Activated naive CD4-positive, alpha-beta T cell treated with anti-CD3 and anti-CD28 coated beads, Interleukin-2, amount 50 U/mL, for 24 hours (primary cell): ENCODE data around the gene RDH5.

Experiments used
- H3K27ac Mint-ChIP-seq: one replicate; pipeline ENCODE4 v1.8.0; 2021; ENCODE audit warnings: mild to moderate bottlenecking, mixed read lengths
- H3K27me3 Mint-ChIP-seq: one replicate; pipeline ENCODE4 v1.8.0; 2021; ENCODE audit warnings: mixed read lengths
- H3K36me3 Mint-ChIP-seq: one replicate; pipeline ENCODE4 v1.8.0; 2021; ENCODE audit warnings: mixed read lengths
- H3K4me1 Mint-ChIP-seq: one replicate; pipeline ENCODE4 v1.8.0; 2021; ENCODE audit warnings: mixed read lengths
- H3K4me3 Mint-ChIP-seq: one replicate; pipeline ENCODE4 v1.8.0; 2021; ENCODE audit warnings: mild to moderate bottlenecking, mixed read lengths
- H3K9me3 Mint-ChIP-seq: one replicate; pipeline ENCODE4 v1.8.0; 2021; ENCODE audit warnings: mixed read lengths

Gene RDH5

GRCh38 chr12:55720071-55720564 lies at the start of gene RDH5:
Gene RDH5, plus strand, starts transcription at chr12:55720393. Its CDS starts 792 bp downstream, at chr12:55721185.
- no peak within 1 kb of the TSS for H3K4me3 Mint-ChIP-seq
- no peaks in the 10 kb centered on the region for H3K36me3 Mint-ChIP-seq
- peaks cover 38% of the 10 kb centered on the region for H3K4me1 Mint-ChIP-seq
- H3K9me3 Mint-ChIP-seq = no peaks in the 10 kb centered on the region
- H3K27me3 Mint-ChIP-seq = no peaks in the 10 kb centered on the region
- peak within 1 kb of the TSS; percentile 12 for H3K27ac Mint-ChIP-seq

GRCh38 chr12:55671746-55672145 lies 48.4 kb upstream of the RDH5 start:
- Mint-ChIP-seq H3K27ac (no peak overlapping the region), H3K4me1 (no peaks in the 10 kb centered on the region), H3K36me3 (no peaks in the 10 kb centered on the region), H3K27me3 (peaks cover 5% of the 10 kb centered on the region), H3K4me3 (no peak overlapping the region), H3K9me3 (no peaks in the 10 kb centered on the region)

GRCh38 chr12:55673638-55674037 lies 46.6 kb upstream of the RDH5 start:
- Mint-ChIP-seq H3K4me3 (no peak overlapping the region), H3K36me3 (no peaks in the 10 kb centered on the region), H3K27me3 (peaks cover 5% of the 10 kb centered on the region), H3K27ac (peak overlapping the region; percentile 44), H3K4me1 (no peaks in the 10 kb centered on the region), H3K9me3 (no peaks in the 10 kb centered on the region)

- no peaks in the 10 kb centered on the region for H3K9me3 Mint-ChIP-seq
- H3K27me3 Mint-ChIP-seq = peaks cover 8% of the 10 kb centered on the region
- no peaks in the 10 kb centered on the region for H3K36me3 Mint-ChIP-seq
- H3K4me1 Mint-ChIP-seq = peaks cover under 1% of the 10 kb centered on the region
- no peak overlapping the region for H3K27ac Mint-ChIP-seq
- no peak overlapping the region for H3K4me3 Mint-ChIP-seq
Observed at GRCh38 chr12:55675666-55676065, 44.5 kb upstream of the RDH5 start.

- Mint-ChIP-seq H3K36me3 (no peaks in the 10 kb centered on the region), H3K4me1 (peaks cover 11% of the 10 kb centered on the region), H3K9me3 (no peaks in the 10 kb centered on the region), H3K27me3 (peaks cover 17% of the 10 kb centered on the region), H3K27ac (no peak overlapping the region), H3K4me3 (no peak overlapping the region)
Observed at GRCh38 chr12:55676707-55677106, 43.5 kb upstream of the RDH5 start.

- Mint-ChIP-seq H3K4me3 (no peak overlapping the region), H3K27ac (no peak overlapping the region), H3K9me3 (no peaks in the 10 kb centered on the region), H3K27me3 (peaks cover 13% of the 10 kb centered on the region), H3K4me1 (peaks cover 13% of the 10 kb centered on the region), H3K36me3 (no peaks in the 10 kb centered on the region)
Observed at GRCh38 chr12:55679691-55680090, 40.5 kb upstream of the RDH5 start.

GRCh38 chr12:55681142-55682077 lies 38.8 kb upstream of the RDH5 start:
- no peaks in the 10 kb centered on the region for H3K36me3 Mint-ChIP-seq
- no peaks in the 10 kb centered on the region for H3K9me3 Mint-ChIP-seq
- peaks cover 12% of the 10 kb centered on the region for H3K27me3 Mint-ChIP-seq
- H3K4me1 Mint-ChIP-seq = peaks cover 13% of the 10 kb centered on the region
- H3K27ac Mint-ChIP-seq = no peak overlapping the region
- peak overlapping the region; percentile 34 for H3K4me3 Mint-ChIP-seq

- H3K4me1 Mint-ChIP-seq = peaks cover 13% of the 10 kb centered on the region
Observed at GRCh38 chr12:55682087-55682796, 38.0 kb upstream of the RDH5 start.

GRCh38 chr12:55683676-55684075 lies 36.5 kb upstream of the RDH5 start:
- Mint-ChIP-seq H3K27me3 (peaks cover 12% of the 10 kb centered on the region), H3K4me3 (no peak overlapping the region), H3K9me3 (no peaks in the 10 kb centered on the region), H3K27ac (no peak overlapping the region), H3K4me1 (peaks cover 18% of the 10 kb centered on the region), H3K36me3 (no peaks in the 10 kb centered on the region)

More at GRCh38 chr12:55682087-55682796, 38.0 kb upstream of the RDH5 start:
- H3K36me3 Mint-ChIP-seq = no peaks in the 10 kb centered on the region
- no peak overlapping the region for H3K4me3 Mint-ChIP-seq
- H3K9me3 Mint-ChIP-seq = no peaks in the 10 kb centered on the region
- H3K27ac Mint-ChIP-seq = no peak overlapping the region
- H3K27me3 Mint-ChIP-seq = peaks cover 12% of the 10 kb centered on the region

GRCh38 chr12:55684761-55685370 lies 35.3 kb upstream of the RDH5 start:
- Mint-ChIP-seq H3K9me3 (no peaks in the 10 kb centered on the region), H3K4me3 (no peak overlapping the region), H3K27me3 (peaks cover 10% of the 10 kb centered on the region), H3K27ac (no peak overlapping the region), H3K4me1 (peaks cover 18% of the 10 kb centered on the region), H3K36me3 (no peaks in the 10 kb centered on the region)

GRCh38 chr12:55685671-55686070 lies 34.5 kb upstream of the RDH5 start:
- Mint-ChIP-seq H3K4me1 (peaks cover 17% of the 10 kb centered on the region), H3K36me3 (no peaks in the 10 kb centered on the region), H3K27me3 (peaks cover 9% of the 10 kb centered on the region), H3K27ac (no peak overlapping the region), H3K4me3 (no peak overlapping the region), H3K9me3 (no peaks in the 10 kb centered on the region)

- no peak overlapping the region for H3K27ac Mint-ChIP-seq
- H3K36me3 Mint-ChIP-seq = no peaks in the 10 kb centered on the region
- no peak overlapping the region for H3K4me3 Mint-ChIP-seq
- H3K9me3 Mint-ChIP-seq = no peaks in the 10 kb centered on the region
- peaks cover 9% of the 10 kb centered on the region for H3K4me1 Mint-ChIP-seq
- H3K27me3 Mint-ChIP-seq = peaks cover 2% of the 10 kb centered on the region
Observed at GRCh38 chr12:55686366-55687010, 33.7 kb upstream of the RDH5 start.

GRCh38 chr12:55687746-55688145 lies 32.4 kb upstream of the RDH5 start:
- Mint-ChIP-seq H3K36me3 (no peaks in the 10 kb centered on the region), H3K4me3 (no peak overlapping the region), H3K9me3 (no peaks in the 10 kb centered on the region), H3K27ac (no peak overlapping the region), H3K27me3 (no peaks in the 10 kb centered on the region), H3K4me1 (peaks cover 5% of the 10 kb centered on the region)

GRCh38 chr12:55688716-55689655 lies 31.2 kb upstream of the RDH5 start:
- no peak overlapping the region for H3K4me3 Mint-ChIP-seq
- H3K27ac Mint-ChIP-seq = no peak overlapping the region
- H3K36me3 Mint-ChIP-seq = no peaks in the 10 kb centered on the region
- no peaks in the 10 kb centered on the region for H3K27me3 Mint-ChIP-seq
- peaks cover 5% of the 10 kb centered on the region for H3K4me1 Mint-ChIP-seq
- no peaks in the 10 kb centered on the region for H3K9me3 Mint-ChIP-seq
